H1 (cell line): Measurements from ENCODE around the gene OLFM2. TPM values are rescaled to one million over a fixed set of nuclear protein-coding genes. Genes with fewer than 3 reads are reported as not detected.
"Not testable (repeated sequence)": the region's sequence is repeated elsewhere in the genome, so short reads cannot be mapped to it uniquely, and the experiment has no call there.

Experiments used
- CTCF ChIA-PET: fragments of 300-600 bp; sonication (Branson Sonifier 250); formaldehyde crosslinking; loops from one replicate; lab custom pipeline; 2021; ENCODE audit not compliant: partially characterized antibody; lab: Charles Lee
- POLR2A ChIA-PET: fragments of 300-600 bp; sonication (Branson Sonifier 250); formaldehyde crosslinking; loops from one replicate; lab custom pipeline; 2021; ENCODE audit warnings: inconsistent platforms; ENCODE audit not compliant: partially characterized antibody; lab: Charles Lee
- DNase-seq, 2 experiments: peaks; one replicate each; pipeline versions ENCODE4 v3.0.0 to v3.0.0-alpha.2; 2010 to 2022; ENCODE audit warnings: low spot score in 2 of 2, low read depth in 1 of 2, mixed read lengths in 1 of 2
- FAIRE-seq: peaks from 2 replicates; lab custom pipeline; 2011; peaks lifted over from hg19 to GRCh38; lab: Jason Lieb, UNC
- H2AFZ ChIP-seq: 2 replicates; pipeline ENCODE4 v1.8.1; 2012; ENCODE audit warnings: low read length, inconsistent platforms
- H2AK5ac ChIP-seq: 2 replicates; pipeline ENCODE4 v1.6.1; 2013; ENCODE audit warnings: low read depth, low read length
- H2BK120ac ChIP-seq: replicated peaks from 2 replicates; pipeline ENCODE3; 2013; ENCODE audit warnings: low read depth, low read length, inconsistent platforms
- H2BK12ac ChIP-seq: 2 replicates; pipeline ENCODE4 v1.6.1; 2013; ENCODE audit warnings: low read depth, low read length
- H2BK15ac ChIP-seq: 2 replicates; pipeline ENCODE4 v1.6.1; 2013; ENCODE audit warnings: low read length
- H2BK20ac ChIP-seq: 2 replicates; pipeline ENCODE4 v1.6.1; 2013; ENCODE audit warnings: low read length
- H2BK5ac ChIP-seq: 2 replicates; pipeline ENCODE4 v1.6.1; 2013; ENCODE audit warnings: low read depth, low read length
- H3K14ac ChIP-seq: 2 replicates; pipeline ENCODE4 v1.6.1; 2013; ENCODE audit warnings: inconsistent platforms; ENCODE audit not compliant: insufficient read length
- H3K18ac ChIP-seq: 2 replicates; pipeline ENCODE4 v1.6.1; 2013; ENCODE audit warnings: low read length; ENCODE audit errors: extremely low read depth
- H3K23ac ChIP-seq: 2 replicates; pipeline ENCODE4 v1.6.1; 2013; ENCODE audit warnings: inconsistent platforms; ENCODE audit not compliant: insufficient read length
- H3K23me2 ChIP-seq: 2 replicates; pipeline ENCODE4 v1.6.1; 2013; ENCODE audit warnings: low read depth, low read length
- H3K27ac ChIP-seq: 2 replicates; pipeline ENCODE4 v1.6.1; 2011; ENCODE audit warnings: low read depth, low read length, inconsistent platforms
- H3K27me3 ChIP-seq, 4 experiments: replicated peaks in 1 of 4; 1 replicate in 1 of 4; 2 replicates in 3 of 4; pipeline versions ENCODE4 v1.6.1 to v1.8.1; 2011 to 2013; ENCODE audit warnings: low read length in 3 of 4, mild to moderate bottlenecking in 3 of 4, inconsistent platforms in 2 of 4, mixed read lengths in 2 of 4, moderate library complexity in 1 of 4; ENCODE audit not compliant: control insufficient read depth in 3 of 4, insufficient read depth in 3 of 4; ENCODE audit errors: extremely low read depth in 1 of 4
- H3K36me3 ChIP-seq, 4 experiments: 2 replicates each; pipeline versions ENCODE4 v1.6.1 to v1.8.1; 2011 to 2013; ENCODE audit warnings: mild to moderate bottlenecking in 4 of 4, low read length in 3 of 4, moderate library complexity in 2 of 4, control low read depth in 1 of 4, inconsistent platforms in 1 of 4; ENCODE audit not compliant: insufficient read depth in 4 of 4, control insufficient read depth in 2 of 4
- H3K4ac ChIP-seq: replicated peaks from 2 replicates; pipeline ENCODE3; 2013; ENCODE audit warnings: low read length, low read depth, mixed read lengths, inconsistent platforms; ENCODE audit not compliant: insufficient read length
- H3K4me1 ChIP-seq, 4 experiments: replicated peaks in 1 of 4; 1 replicate in 1 of 4; 2 replicates in 3 of 4; pipeline versions ENCODE4 v1.6.1 to v1.8.1; 2011 to 2013; ENCODE audit warnings: low read length in 3 of 4, inconsistent platforms in 2 of 4, mixed read lengths in 1 of 4; ENCODE audit not compliant: insufficient read depth in 4 of 4, control insufficient read depth in 3 of 4
- H3K4me2 ChIP-seq, 2 experiments: 2 replicates each; pipeline versions ENCODE4 v1.6.1 to v1.8.1; 2011 to 2013; ENCODE audit warnings: low read depth in 2 of 2, low read length in 2 of 2, control low read depth in 1 of 2, inconsistent platforms in 1 of 2, mild to moderate bottlenecking in 1 of 2; ENCODE audit not compliant: insufficient read depth in 1 of 2
- H3K4me3 ChIP-seq, 4 experiments: fragments of 200-600, 300-600 bp in 1 of 4; sonication (generic), shearing (Covaris generic), sonication (Bioruptor Twin) in 1 of 4; 2 replicates each; pipeline versions ENCODE4 v1.5.1 to v1.8.1; 2011 to 2016; ENCODE audit warnings: low read length in 4 of 4, low read depth in 3 of 4, control low read depth in 2 of 4, inconsistent platforms in 2 of 4, mild to moderate bottlenecking in 2 of 4, mixed read lengths in 1 of 4, moderate library complexity in 1 of 4; ENCODE audit not compliant: insufficient read depth in 2 of 4; ENCODE audit errors: extremely low read depth in 1 of 4
- H3K56ac ChIP-seq: replicated peaks from 2 replicates; pipeline ENCODE3; 2013; ENCODE audit warnings: low read depth, mild to moderate bottlenecking, mixed read lengths, low read length, inconsistent platforms; ENCODE audit not compliant: insufficient read length
- H3K79me1 ChIP-seq: 2 replicates; pipeline ENCODE4 v1.6.1; 2013; ENCODE audit warnings: low read depth, low read length, control low read depth
- H3K79me2 ChIP-seq, 2 experiments: 2 replicates each; pipeline versions ENCODE4 v1.6.1 to v1.8.1; 2012 to 2013; ENCODE audit warnings: low read length in 2 of 2, mild to moderate bottlenecking in 2 of 2, inconsistent platforms in 1 of 2; ENCODE audit not compliant: insufficient read depth in 2 of 2, control insufficient read depth in 1 of 2
- H3K9ac ChIP-seq, 4 experiments: replicated peaks in 1 of 4; 1 replicate in 1 of 4; 2 replicates in 3 of 4; pipeline versions ENCODE4 v1.6.1 to v1.8.1; 2011 to 2013; ENCODE audit warnings: low read depth in 3 of 4, low read length in 3 of 4, control low read depth in 2 of 4, mild to moderate bottlenecking in 2 of 4, moderate library complexity in 2 of 4, inconsistent platforms in 1 of 4; ENCODE audit errors: extremely low read depth in 1 of 4
- H3K9me3 ChIP-seq, 2 experiments: 2 replicates each; pipeline versions ENCODE4 v1.6.1 to v1.8.1; 2012 to 2013; ENCODE audit warnings: mild to moderate bottlenecking in 2 of 2, moderate library complexity in 2 of 2, control low read depth in 1 of 2, inconsistent platforms in 1 of 2, low read depth in 1 of 2, low read length in 1 of 2, mixed read lengths in 1 of 2; ENCODE audit not compliant: insufficient read depth in 2 of 2
- H4K20me1 ChIP-seq, 2 experiments: replicated peaks in 1 of 2; 2 replicates each; pipeline versions ENCODE3 to v1.8.1; 2011 to 2013; ENCODE audit warnings: inconsistent platforms in 2 of 2, low read length in 2 of 2, mild to moderate bottlenecking in 1 of 2; ENCODE audit not compliant: insufficient read depth in 2 of 2, control insufficient read depth in 1 of 2
- H4K5ac ChIP-seq: 2 replicates; pipeline ENCODE4 v1.6.1; 2013; ENCODE audit warnings: low read length, low read depth, mixed read lengths, inconsistent platforms; ENCODE audit not compliant: insufficient read length
- H4K8ac ChIP-seq: 2 replicates; pipeline ENCODE4 v1.8.0; 2013; ENCODE audit warnings: mild to moderate bottlenecking, moderate library complexity, low read length, inconsistent platforms; ENCODE audit not compliant: insufficient read depth; ENCODE audit errors: extremely low read depth
- H4K91ac ChIP-seq: replicated peaks from 2 replicates; pipeline ENCODE3; 2013; ENCODE audit warnings: low read length, mixed read lengths, inconsistent platforms; ENCODE audit not compliant: insufficient read length
- WGBS, 2 experiments: shearing (Covaris generic) in 1 of 2; methylation state at CpG; one replicate each; pipeline versions ENCODE4 v1.1.6 to v1.1.7; 2013 to 2015; ENCODE audit warnings: low lambda C conversion rate in 2 of 2, mixed read lengths in 2 of 2, inconsistent platforms in 1 of 2, low coverage in 1 of 2, missing lambda C conversion rate in 1 of 2; ENCODE audit not compliant: insufficient replicate concordance in 2 of 2, insufficient coverage in 1 of 2, insufficient read length in 1 of 2; ENCODE audit errors: extremely low coverage in 1 of 2, missing lambda C conversion rate in 1 of 2; 5-methylcytosine and 5-hydroxymethylcytosine counted together
- polyA plus RNA-seq, 7 experiments: library from polyadenylated mRNA; depleted of rRNA in 3 of 7; stranded (reverse) in 5 of 7; unstranded in 2 of 7; fragments of >200 nt in 5 of 7; fragments of 200-250 nt in 2 of 7; gene quantifications; 1 replicate in 5 of 7; 2 replicates in 1 of 7; 4 replicates in 1 of 7; pipeline versions ENCODE4 v1.2.1 to v1.2.3, GENCODE V29; 2011 to 2013; ENCODE audit warnings: missing spikeins in 2 of 7, mixed read lengths in 2 of 7
- total RNA-seq: library from RNA; stranded (reverse); fragmentation: NEBNext Ultra II Directional; extraction: Animal tissue kit (Norgen Biotek cat#: 25700); gene quantifications from 2 replicates; pipeline ENCODE4 v1.2.1, GENCODE V29; 2021

OLFM2 gene
- total and polyA plus RNA-seq, 2 of the 8 experiments (the other 6 are each of a cell fraction or from before 2014, with no cell fraction given) = 68.2 to 151 TPM

DNA sequence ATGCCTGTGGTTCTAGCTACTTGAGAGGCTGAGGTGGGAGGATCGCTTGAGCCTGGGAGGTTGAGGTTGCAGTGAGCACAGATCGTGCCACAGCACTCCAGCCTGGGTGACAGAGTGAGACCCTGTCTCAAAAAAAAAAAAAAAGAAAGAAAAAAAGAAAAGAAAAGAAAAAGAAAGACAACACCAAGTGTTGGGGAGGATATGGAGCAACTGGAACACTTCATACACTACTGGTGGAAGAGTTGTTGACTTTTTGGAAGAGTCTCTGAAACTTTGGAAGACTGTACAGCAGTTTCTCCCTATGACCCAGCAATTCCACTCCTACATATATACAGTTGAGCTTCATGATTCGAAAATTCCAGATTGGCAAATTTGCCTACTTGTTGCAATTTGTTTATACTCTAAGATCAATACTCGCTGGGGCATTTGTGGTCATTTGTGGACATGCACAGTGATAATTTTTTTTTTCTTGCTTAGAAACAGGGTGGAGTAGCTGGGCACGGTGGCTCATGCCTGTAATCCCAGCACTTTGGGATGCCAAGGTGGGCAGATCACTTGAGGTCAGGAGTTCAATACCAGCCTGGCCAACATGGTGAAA is 13.4 kb downstream of the OLFM2 start:
- H3K36me3 ChIP-seq, H3K9me3 ChIP-seq, H3K23ac ChIP-seq, H3K27ac ChIP-seq, H2BK5ac ChIP-seq, H3K14ac ChIP-seq, H3K4me2 ChIP-seq, H4K91ac ChIP-seq, H2BK120ac ChIP-seq, H2BK12ac ChIP-seq, H4K8ac ChIP-seq, H3K9ac ChIP-seq, H2BK20ac ChIP-seq, H3K4me1 ChIP-seq, H2BK15ac ChIP-seq, H2AFZ ChIP-seq, H2AK5ac ChIP-seq, H3K23me2 ChIP-seq, H3K56ac ChIP-seq, DNase-seq, FAIRE-seq, H3K18ac ChIP-seq, H3K4me3 ChIP-seq, H3K4ac ChIP-seq, H4K5ac ChIP-seq, H3K27me3 ChIP-seq: not testable (repeated sequence)
- POLR2A ChIA-PET = interaction anchor here (1.4 kb wide), 2 partner anchors 10 to 80 kb away, joined by 3 to 4 read pairs; no protein-coding TSS in a partner anchor
- Histone ChIP-seq H3K79me1 (peaks cover 11% of the 10 kb centered on the region), H3K79me2 (peaks cover 0 to 26% of the 10 kb centered on the region in 2 experiments; a peak in 1 of 4 replicates), H4K20me1 (peaks cover 0 to 12% of the 10 kb centered on the region in 2 experiments)
- 88% methylated on average over 4 of the region's 5 CpGs; no CpG with 5 or more reads in 1 of the 2 experiments for WGBS, 2 experiments
- CTCF ChIA-PET = interaction anchor here (1.2 to 3.7 kb wide), 2 partner anchors 7 to 190 kb away, joined by 3 to 24 read pairs; no protein-coding TSS in a partner anchor
